NCI-H748 (cell line): ENCODE measurements around the gene MXRA7.
"Not testable (repeated sequence)": the region's sequence is repeated elsewhere in the genome, so short reads cannot be mapped to it uniquely, and the experiment has no call there.

Source experiments
- DNase-seq: peaks from one replicate; lab custom pipeline; 2025; ENCODE audit not compliant: unreplicated experiment; lab: John Stamatoyannopoulos, UW

The MXRA7 gene

DNA sequence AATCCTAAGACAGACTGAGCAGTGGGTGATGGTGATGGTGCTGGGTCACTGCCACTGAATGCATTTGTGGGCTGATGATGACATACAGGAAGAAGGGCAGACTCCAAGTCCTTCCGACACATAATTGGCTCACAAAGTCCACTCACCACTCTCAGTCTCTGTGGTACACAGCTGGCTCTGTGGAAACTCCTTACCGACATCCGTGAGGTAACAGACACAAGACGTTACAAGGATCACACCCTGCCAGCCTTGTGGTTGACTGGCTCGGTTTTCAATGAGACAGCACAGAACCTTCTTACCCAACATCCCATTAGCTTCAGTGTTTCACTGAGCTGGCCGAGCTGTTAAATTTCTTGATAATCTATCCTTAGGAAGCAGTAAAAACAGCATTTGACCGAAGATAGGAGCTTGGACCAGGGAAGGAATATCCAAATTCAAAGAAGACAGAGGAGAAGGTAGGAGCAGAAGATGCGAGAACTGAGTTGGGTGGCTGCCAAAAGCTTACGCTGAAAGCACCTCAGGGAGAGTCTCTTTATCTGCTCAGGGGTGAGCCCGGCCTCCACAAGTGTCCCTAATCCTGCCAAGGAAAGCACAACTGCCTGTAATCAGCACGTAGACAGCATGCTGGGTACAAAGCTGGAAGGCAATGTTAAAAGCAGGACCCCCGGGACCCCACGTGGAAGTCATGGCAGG is 5.5 kb upstream of the MXRA7 start:
- DNase-seq = no peak

DNA sequence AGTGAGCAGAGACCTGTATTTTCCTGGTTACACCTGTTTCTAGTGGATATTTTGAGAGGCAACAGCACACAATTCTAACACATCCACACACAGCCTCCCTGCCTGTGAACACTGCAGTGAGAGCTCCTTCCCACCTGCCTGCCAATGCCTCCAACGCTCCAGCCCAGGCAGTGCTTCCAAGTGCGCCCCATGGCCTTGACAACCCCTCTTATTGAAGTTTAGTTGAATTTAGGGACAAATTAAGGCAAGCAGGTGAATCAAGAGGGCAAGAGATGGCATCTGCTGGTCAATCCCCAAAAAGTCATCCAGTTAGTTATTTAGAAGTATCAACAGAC is 4.7 kb upstream of the MXRA7 start:
- no peak for DNase-seq

DNA sequence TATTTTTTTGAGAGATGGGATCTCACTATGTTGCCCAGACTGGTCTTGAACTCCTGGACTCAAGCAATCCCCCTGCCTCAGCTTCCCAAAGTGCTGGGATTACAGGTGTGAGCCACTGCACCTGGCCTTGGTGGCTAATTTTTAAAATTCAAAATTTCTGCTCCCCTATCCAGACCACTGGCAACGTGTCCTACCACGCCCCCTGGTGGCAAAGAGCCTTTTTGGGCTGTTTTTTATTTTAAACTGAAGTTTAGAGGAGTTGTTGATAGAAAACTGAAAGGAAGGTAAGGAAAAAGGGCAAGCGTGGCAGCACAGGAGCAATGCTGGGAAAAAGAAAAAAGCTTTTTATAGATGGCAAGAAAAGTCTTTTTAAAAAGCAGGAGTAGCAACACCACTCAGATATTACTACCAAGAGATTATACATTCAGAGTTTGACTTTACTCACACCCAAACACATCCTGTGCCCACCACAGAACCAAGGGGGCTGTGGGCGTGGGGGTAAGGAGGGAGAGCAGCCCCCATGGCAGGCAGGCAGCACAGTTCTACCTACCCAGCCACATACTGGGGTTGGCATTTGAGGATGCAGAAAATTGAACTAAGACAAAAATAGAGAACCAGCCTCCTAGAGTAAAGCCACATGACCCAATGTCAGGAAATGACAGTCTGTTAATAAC is 4.2 kb upstream of the MXRA7 start:
- peak; percentile 15 for DNase-seq

DNA sequence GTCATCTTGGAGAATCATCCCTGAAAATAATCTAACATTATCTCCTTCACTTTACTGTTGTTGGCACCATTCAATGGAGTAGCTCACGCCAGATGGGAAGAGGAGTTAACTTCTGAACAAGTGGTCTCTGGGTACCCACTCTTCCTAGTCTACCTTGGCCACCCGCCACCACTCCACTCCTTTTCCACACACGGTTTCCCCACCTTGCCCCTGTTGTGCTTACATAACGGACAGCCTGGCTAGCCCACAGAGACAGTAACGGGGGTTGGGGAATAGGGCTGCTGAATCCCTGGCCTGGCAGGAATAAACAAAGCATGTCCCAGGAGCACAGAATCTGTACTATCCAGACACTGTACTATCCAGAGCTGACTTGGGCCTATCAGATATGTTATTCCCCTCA is 3.6 kb upstream of the MXRA7 start:
- no peak for DNase-seq

DNA sequence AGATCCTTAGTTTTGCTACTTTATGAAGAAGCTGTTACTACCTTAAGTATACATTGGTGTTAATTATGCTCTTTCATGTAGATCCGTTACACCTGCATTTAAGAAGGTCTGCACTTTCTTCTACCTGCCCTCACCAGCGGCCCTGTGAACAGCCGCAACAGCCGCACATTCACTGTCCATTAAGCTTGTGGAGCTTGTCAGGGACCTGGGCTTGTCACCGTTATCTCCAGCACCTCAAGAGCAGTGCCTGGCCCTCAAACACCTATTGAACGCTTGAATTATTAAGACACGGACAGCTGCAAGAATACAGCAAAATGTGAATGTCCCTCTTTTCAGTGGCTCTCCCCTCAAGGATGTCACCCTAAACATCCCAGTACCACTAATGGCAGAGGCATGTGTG is 3.0 kb upstream of the MXRA7 start:
- no peak for DNase-seq

GRCh38 chr17:76712321-76712720 is 1.6 kb upstream of the MXRA7 start:
- DNase-seq = not testable (repeated sequence)

DNA sequence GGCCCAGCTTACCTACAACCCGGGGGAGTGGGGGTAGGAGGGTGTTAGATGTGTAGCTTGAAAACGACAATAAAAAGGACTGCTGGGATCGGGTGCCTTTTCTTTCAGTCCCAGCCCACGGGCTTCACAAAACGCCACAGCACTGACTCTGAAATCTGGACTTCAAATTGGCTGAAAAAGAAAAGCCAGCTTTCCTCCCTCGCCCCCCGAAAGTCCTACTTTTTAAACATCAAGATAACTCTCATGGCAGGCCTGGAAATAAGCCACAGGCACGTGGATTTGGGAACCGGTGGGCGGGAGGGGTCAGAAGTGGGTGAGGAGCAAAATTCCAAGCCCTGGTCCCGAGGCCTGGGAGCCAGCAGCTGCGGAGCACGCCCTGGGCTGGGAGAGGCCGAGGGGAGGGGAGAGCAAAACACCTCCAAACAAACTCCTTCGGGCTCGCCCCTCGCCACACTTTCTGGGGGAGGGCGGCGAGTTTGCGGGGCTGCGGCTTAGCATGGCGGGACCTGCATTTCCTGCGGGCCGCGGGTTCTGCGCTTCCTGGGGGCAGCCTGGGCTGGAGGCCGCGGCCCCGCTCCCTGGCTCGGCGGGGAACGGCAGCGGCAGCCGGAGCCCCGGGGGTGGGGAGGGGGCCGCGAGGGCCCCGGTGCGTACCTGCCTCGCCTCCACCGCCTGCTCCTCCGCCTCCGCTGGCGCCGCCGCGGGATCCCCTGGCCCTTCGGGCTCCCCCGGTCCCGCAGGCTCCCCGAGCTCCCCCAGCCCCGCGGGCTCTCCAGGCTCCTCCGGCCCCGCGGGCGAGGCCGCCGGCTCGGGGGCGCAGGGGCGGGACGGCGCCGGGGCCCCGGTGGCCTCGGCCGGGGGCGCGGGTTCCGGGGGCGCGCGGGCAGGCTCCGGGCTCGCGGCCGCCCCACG is 558 bp downstream of the MXRA7 start:
- peak; percentile 12 for DNase-seq

DNA sequence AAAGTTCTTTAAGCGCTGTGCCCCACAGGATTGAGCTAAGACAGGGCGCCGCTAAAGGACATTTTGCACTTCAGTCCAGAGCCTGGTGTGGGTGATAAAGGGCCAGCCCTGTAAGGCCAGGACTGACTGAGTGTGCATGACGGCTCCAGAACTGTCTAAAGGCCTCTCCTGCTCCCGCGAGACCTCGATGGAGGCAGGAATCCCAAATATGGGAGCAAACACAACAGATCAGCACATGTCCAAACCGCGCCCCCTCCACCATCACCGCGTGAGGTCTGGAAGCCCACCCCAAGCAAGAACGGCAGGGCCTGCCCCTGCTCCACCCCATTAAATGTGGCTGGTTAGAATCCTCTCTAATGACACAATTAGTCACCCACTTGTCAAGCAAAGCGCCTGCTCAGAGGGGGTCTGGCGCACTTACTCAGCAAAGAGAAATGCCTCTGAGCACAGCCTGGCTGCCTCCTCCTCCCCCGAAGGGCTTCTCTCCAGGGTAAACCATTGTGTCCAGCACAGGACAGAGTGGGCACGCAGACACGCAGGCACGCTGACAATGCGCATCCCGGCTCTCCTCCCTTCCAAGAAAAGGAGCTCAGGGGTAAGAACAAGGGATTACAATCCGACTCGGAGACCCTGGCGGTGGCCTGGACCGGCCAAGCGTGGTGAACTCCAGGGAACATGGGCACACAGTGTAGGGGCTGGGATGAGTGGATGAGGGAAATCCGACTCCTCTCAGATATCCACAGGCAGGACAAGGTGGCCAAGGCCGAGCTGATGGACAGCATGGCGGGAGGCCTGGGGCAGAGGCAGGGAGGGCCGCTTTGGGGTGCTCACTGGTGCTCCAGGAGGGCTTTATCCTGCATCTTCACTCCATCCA is 1.5 kb downstream of the MXRA7 start:
- peak; percentile 49 for DNase-seq

DNA sequence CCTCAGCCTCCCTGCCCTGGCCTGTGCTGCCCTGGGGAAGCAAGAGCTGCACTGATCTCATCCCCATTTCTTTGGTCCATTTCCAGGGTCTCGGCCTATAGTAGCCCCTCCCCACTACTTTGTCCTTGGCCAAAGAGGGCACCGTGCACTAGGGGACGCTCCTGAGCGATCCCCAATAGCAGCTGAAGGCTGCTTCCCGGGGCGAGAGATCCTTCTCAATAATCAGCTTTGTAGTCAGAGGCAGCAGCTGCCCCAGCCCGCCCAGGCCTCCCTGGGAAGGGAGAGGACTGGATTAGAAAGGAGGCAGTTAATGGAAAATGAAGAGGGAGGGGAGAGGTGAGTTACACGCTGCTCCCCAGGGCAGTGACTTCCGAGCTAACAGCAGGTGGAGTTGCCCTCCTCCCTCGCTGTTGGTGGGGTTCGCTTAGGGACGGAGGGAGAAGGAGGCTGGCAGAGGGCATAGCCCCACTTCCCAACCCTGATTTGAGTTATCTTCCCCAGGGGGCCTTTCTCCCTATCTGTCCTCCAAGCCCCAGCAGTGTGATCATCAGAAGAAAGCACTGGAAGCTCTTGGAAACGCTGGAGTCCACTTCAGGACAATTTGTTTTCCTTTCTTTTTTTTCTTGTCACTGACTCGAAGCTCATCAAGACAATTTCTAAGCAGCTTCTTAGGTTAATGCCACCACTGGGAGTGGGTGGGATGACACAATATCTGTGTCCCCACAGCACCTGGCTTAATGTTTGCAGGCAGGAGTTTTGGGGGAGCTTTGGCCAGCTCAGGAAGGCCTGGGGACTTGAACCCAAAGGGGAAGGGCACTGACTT is 2.6 kb downstream of the MXRA7 start:
- no peak for DNase-seq

- no peak for DNase-seq
Observed at GRCh38 chr17:76706817-76707216, 3.9 kb downstream of the MXRA7 start.

DNA sequence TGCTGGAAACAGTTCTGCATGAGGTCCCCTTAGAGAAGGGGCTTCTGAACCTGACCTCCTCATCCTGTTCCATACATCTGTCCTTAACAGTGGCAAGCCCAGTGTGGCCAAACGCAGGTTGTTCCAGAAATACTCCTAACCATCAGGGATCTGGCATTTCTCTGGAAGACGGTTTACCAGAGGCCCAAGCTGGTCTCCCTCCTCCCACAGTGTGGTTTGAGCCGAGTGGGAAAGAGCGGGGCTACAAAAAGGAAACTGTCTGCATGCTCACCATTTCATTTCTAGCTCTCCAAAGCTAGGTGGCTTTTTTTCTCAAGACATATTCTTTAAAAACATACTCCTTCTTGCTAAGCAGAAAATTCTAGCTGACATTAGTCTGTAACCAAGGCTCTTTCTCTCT is 6.0 kb downstream of the MXRA7 start:
- no peak for DNase-seq

- DNase-seq = no peak
Observed at GRCh38 chr17:76702941-76703637, 7.7 kb downstream of the MXRA7 start.

GRCh38 chr17:76702076-76702475 is 8.7 kb downstream of the MXRA7 start:
- DNase-seq = no peak

- no peak for DNase-seq
Observed at GRCh38 chr17:76701471-76701967, 9.2 kb downstream of the MXRA7 start.

DNA sequence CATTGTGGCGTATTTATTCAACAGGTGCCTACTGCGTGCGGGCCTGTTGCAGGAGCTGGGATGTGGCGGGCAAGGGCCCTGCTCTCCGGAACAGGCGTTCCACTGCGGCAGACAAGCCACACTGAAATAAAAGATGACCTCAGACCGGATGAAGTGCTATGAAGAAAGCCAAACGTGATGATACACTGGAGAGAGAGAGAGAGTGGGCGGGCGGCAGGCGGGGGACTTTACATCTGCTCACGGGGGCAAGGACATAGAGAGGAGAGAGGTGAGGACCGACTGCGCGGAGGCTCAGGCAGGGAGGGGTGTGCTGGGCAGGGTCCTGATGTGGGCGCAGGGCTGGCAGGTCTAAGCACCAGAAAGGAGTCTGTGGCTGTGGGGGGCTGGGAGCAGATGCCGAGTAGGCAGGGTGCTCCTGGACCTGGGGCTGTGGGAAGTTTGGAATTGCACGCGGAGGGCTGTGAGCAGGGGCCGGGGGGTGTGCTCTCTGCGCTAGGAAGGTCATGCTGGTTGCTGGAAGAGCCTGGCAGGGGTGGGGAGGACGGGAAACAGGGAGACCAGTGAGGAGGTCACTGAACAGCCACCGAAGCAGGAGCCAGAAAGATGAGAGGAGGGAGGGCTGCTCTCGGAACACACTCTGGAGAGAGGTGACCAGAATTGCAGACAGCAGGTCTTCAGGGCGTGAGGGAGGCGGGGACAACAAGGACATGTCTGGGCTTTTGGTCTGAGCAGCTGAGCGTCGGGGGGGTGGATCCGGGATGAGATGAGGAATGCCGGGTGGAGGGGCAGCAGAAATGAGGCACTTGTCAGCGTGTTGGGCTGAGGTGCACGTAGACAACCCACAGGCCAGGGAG is 9.9 kb downstream of the MXRA7 start:
- no peak for DNase-seq

DNA sequence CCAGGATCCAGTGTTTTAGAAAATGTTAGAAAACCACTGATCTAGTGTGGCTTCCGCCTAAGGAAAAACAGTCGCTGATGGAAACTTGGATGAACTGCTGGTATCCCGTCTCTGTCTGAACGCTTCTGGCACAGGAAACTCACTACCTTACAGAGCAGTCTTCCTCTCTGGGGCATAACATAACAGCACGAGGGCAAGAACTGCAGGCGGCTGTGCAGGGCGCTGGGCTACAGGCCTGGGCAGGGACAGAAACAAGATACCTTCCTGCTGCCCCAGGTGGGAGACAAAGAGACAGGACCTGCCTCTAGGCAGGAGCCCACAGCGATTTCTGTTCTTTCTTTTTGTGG is 10.5 kb downstream of the MXRA7 start:
- no peak for DNase-seq

DNA sequence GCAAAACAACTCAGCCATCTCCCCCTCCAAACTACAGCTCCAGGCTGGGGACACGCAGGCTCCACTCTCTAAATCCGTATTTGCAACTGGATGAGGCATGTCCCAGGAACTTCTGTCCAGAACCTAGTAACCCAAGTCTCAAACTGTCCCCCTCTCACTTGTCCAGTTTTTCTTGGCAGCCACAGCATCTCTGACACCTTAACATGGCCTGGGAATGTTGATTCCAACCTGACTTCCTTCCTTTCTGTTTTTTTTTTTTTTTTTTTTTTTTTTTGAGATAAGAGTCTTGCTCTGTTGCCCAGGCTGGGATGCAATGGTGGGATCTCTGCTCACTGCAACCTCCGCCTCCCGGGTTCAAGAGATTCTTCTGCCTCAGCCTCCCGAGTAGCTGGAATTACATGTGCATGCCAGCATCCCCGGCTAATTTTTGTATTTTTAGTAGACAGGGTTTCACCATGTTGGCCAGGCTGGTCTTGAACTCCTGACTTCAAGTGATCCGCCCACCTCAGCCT is 12.2 kb downstream of the MXRA7 start:
- not testable (repeated sequence) for DNase-seq

DNA sequence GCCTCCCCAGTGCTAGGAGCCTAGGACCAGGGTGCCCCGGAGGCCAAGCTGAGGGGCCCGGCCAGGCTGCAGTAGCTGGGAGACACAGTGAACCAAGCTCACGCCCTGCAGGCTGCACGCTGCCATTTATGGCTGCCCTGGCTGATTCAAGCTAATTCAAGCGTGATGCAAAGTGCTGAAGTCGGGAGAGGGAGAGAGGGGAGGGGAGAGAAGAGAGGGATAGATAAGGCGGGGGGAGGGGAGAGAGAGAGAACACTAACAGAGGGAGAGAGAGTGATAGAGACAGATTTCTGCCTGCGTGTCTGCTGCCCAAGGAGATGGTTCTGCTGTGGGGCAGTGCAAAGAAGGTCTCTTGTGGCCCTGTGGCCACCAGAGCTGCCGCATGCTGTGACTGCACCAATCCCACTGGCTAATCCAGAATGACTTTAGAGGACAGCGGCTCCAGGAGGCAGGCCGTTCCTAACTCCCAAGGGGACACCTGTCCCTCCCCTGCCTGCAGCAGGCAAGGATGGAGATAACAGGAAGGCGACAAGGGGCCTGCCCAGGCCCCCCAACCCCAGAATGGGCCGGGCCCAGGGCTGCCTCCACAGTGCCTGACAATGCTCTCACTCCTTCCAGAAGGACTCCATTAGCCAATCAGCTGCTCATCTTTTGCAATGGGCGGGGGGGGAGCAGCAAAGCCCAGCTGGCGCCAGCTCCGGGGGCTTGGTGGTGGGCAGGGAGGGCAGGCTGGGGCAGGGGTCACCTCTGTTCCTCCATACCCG is 12.9 kb downstream of the MXRA7 start:
- DNase-seq = no peak
